IPS-NIHi7 (cell line): ENCODE data around the gene KDM2A.

ENCODE experiments used
- DNase-seq: peaks from one replicate; pipeline ENCODE4 v3.0.0; 2012; ENCODE audit warnings: mixed read lengths; ENCODE audit errors: extremely low spot score

The KDM2A gene

DNA sequence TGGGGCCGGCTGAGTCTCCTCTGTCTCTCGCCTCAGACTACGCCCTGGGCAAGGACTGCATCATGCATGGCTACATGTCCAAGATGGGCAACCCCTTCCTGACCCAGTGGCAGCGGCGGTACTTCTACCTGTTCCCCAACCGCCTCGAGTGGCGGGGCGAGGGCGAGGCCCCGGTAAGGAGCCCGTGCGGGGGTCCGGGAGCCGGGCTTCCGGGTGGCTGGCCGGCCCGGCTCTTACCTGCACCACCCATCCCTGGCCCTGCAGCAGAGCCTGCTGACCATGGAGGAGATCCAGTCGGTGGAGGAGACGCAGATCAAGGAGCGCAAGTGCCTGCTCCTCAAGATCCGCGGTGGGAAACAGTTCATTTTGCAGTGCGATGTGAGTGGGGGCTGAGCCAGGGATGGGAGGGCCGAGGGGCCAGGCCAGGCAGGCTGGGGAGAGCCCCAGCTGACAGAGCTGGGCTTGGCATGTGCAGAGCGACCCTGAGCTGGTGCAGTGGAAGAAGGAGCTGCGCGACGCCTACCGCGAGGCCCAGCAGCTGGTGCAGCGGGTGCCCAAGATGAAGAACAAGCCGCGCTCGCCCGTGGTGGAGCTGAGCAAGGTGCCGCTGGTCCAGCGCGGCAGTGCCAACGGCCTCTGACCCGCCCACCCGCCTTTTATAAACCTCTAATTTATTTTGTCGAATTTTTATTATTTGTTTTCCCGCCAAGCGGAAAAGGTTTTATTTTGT is 165.9 kb downstream of the KDM2A start:
- no peak for DNase-seq

DNA sequence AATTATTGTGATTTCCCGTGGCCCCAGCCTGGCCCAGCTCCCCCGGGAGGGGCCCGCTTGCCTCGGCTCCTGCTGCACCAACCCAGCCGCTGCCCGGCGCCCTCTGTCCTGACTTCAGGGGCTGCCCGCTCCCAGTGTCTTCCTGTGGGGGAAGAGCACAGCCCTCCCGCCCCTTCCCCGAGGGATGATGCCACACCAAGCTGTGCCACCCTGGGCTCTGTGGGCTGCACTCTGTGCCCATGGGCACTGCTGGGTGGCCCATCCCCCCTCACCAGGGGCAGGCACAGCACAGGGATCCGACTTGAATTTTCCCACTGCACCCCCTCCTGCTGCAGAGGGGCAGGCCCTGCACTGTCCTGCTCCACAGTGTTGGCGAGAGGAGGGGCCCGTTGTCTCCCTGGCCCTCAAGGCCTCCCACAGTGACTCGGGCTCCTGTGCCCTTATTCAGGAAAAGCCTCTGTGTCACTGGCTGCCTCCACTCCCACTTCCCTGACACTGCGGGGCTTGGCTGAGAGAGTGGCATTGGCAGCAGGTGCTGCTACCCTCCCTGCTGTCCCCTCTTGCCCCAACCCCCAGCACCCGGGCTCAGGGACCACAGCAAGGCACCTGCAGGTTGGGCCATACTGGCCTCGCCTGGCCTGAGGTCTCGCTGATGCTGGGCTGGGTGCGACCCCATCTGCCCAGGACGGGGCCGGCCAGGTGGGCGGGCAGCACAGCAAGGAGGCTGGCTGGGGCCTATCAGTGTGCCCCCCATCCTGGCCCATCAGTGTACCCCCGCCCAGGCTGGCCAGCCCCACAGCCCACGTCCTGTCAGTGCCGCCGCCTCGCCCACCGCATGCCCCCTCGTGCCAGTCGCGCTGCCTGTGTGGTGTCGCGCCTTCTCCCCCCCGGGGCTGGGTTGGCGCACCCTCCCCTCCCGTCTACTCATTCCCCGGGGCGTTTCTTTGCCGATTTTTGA is 166.8 kb downstream of the KDM2A start:
- DNase-seq, result no peak

DNA sequence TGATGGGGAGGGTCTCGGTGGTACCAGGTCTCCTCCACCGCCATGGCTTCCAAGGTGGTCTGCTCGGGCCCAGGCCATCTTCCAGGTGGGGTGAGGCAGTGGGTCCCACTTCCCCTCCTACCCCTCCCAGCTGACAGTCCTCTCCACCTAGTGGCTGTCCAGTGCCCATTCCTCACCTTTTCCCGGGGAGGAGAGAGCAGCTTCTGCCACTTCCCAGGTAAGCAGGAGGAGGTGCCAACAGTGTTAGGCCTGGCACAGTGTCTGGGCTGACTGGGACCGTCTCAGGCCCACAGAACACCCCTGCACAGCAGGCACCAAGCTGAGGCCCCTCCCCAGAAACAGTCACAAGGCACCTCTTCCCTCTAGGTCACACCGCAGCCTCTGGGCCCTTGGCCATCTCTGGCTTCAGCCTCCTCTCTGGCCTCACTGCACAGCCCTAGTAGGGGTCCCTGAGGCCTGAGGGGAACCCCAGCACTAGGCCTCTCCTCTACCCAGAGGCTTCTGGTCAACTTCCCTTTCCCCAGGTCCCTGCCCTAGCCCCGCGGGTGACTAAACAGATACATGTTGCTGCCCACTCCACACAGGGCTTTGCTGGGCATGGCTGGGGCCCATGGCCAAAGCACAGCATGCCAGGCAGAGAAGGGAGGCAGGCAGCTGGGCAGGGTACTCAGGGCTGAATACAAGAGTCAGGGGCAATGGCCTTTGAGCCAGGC is 167.7 kb downstream of the KDM2A start:
- DNase-seq, result no peak

GRCh38 chr11:67287355-67288197 is 168.5 kb downstream of the KDM2A start:
- no peak for DNase-seq

DNA sequence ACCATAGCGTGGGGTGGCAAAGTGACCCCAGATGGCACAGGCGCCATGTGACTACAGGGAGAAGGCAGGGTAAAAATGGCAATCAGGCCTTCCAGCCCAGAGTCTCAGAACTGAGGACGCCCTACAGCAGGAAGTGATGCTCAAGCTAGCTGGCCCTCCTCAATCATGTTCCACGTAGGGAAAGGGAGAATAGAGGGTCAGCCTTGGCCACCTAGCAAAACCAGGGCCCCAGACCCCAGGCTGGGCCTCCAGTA is 169.1 kb downstream of the KDM2A start:
- DNase-seq, result no peak

DNA sequence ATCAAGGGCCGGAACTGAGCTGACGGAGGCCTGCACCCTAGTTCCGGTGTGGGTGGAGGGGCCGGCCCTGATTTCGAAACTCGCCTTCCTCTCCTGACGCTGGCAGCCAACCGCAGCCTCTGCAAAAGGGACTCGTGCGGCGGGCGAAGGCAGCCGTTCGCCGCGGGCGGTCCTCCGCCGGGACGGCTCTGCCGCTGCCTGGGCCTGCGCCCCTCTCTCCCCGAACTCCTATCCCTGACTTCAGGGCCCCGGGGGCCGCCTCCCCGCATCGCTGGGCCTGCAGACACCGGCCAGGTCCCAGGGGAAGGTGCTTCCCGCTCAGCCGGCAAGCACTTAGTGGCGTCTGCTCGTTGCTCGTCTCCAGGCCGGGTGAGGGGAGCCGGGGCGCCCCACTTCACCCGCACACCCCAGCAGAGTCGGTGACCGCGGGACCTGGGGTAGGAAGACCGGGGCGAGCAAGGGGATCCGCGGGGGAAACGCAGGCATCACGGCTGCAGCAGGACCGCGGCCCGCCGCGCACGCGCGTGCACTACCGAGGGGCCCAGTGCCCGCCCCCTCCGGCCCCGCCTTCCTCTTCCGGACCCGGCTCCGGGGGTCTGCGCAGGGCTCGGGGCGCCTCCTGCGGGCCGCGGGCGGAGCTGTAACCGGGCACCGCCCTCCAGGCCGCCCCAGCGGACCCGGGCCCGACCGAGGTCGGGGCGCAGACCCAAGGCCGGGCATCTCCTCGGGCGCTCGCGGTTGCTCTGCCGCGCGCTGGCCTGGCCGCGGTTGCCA is 169.6 kb downstream of the KDM2A start:
- peak; percentile 89 for DNase-seq

DNA sequence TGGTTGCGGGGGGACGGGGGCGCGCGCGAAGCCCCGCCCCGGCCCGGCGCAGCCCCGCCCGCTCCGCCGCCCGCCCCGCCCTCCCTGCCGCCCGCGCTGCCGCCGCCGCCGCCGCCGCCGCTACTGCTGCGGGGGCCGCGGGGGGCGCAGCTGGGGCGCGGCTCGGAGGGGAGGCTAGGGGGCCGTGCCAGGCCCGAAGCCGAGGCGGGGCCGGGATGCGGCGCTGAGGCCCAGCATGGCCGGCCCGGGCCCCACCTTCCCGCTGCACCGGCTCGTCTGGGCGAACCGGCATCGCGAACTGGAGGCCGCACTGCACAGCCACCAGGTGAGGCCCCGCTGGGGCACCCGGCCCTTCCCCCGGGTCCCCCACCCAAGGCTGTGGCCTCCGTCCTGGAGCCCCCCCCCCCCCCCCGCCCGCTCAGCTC is 170.2 kb downstream of the KDM2A start, which contains the start of gene ANKRD13D:
Gene ANKRD13D, plus strand, starts transcription at position 78 of the 425 bp plus-strand sequence. Its CDS starts 158 bp downstream, at position 236.
- DNase-seq, result no peak

GRCh38 chr11:67289651-67290479 is 170.8 kb downstream of the KDM2A start:
- no peak for DNase-seq

GRCh38 chr11:67290801-67291200 is 171.7 kb downstream of the KDM2A start:
- no peak for DNase-seq

DNA sequence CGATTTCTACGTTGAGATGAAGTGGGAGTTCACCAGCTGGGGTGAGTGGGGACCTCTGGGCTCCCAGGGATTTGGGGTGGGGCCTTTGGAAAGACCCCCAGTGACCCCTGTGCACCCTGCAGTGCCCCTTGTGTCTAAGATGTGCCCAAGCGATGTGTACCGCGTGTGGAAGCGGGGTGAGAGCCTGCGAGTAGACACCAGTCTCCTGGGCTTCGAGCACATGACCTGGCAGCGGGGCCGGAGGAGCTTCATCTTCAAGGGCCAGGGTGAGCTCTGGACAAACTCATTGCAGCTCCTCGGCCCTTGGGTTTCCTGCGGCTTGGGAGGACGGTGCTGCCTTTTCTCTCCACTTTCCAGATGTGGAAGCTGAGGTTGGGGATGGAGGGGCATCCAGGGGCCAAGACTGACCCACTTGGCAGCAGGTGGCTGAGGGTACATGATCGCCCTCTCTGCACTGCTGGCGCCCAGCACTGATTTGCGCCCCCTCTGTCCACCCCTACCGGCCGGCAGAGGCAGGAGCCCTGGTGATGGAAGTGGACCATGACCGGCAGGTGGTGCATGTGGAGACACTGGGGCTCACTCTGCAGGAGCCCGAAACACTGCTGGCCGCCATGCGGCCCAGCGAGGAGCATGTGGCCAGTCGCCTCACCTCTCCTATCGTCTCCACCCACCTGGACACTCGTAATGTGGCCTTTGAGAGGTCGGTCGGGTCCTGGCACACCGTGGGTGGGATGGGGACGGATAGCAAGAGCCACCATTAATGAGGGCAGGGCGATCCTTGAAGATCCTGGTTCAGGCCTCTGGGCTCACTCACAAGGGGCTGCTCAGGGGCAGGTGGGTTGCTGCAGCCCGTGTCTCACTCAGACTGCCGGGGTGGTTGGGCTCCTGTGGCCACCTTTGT is 172.7 kb downstream of the KDM2A start:
- DNase-seq, result no peak

GRCh38 chr11:67292671-67293070 is 173.6 kb downstream of the KDM2A start:
- DNase-seq, result no peak

GRCh38 chr11:67293090-67293489 is 174.0 kb downstream of the KDM2A start:
- no peak for DNase-seq

- no peak for DNase-seq
Measured at GRCh38 chr11:67295846-67296245, 176.8 kb downstream of the KDM2A start.

GRCh38 chr11:67298786-67299185 is 179.7 kb downstream of the KDM2A start:
- no peak for DNase-seq

DNA sequence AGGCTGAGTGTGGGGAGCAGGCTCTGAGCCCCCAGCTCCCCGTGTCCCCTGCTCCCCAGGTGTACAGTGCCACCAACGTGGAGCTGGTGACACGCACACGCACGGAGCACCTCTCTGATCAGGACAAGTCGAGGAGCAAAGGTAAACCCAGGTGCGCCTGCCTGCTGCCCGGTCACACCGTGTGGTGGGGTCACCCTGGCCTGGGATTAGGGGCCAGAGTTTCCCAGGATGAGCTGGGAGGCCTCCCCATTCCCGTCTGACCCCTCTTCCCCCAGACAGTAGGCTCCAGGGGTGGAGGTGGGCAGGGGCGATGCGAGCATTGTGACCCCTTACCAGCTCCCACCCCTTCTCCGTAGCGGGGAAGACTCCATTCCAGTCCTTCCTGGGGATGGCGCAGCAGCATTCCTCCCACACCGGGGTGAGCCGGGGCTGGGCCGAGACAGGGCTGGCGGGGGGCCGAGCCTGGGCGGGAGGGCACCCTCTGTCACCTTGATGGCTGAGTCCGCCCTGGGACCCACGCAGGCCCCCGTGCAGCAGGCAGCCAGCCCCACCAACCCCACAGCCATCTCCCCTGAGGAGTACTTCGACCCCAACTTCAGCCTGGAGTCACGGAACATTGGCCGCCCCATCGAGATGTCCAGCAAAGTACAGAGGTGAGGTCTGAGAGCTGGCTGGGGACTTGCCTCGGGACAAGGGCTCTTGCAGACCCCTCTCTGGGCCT is 180.6 kb downstream of the KDM2A start:
- DNase-seq, result no peak

- DNase-seq, result no peak
Measured at GRCh38 chr11:67300256-67300755, 181.2 kb downstream of the KDM2A start.

GRCh38 chr11:67300756-67301312 is 181.8 kb downstream of the KDM2A start:
- DNase-seq, result no peak
